GM12878 (cell line): ENCODE measurements around the gene CHMP1B.

ENCODE experiments used
- ATF7 ChIP-seq: fragments of 450-650 bp; IDR thresholded peaks from 2 replicates; pipeline ENCODE4 v1.6.1; 2016; ENCODE audit warnings: low read depth, mild to moderate bottlenecking
- ETV6 ChIP-seq, 2 experiments: fragments of 450-650 bp in 1 of 2; IDR thresholded peaks in 1 of 2; conservative IDR thresholded peaks in 1 of 2; 2 replicates each; pipeline ENCODE4 v1.6.1; 2014; ENCODE audit warnings: antibody characterized with exemption in 1 of 2, borderline replicate concordance in 1 of 2, low read depth in 1 of 2, mild to moderate bottlenecking in 1 of 2, moderate library complexity in 1 of 2
- MAX ChIP-seq: IDR thresholded peaks from 2 replicates; pipeline ENCODE4 v1.6.1; 2012; ENCODE audit warnings: low read depth, low read length, improper control_type of control experiment
- POLR2A ChIP-seq: IDR thresholded peaks from 2 replicates; pipeline ENCODE4 v1.6.1; 2011; ENCODE audit warnings: low read depth, mild to moderate bottlenecking, low read length
- RCOR1 ChIP-seq: conservative IDR thresholded peaks from 2 replicates; pipeline ENCODE4 v1.6.1; 2012; ENCODE audit warnings: low read depth, low read length, improper control_type of control experiment
- SUZ12 ChIP-seq: fragments of 200-600 bp; sonication (generic); IDR thresholded peaks from one replicate; pipeline ENCODE4 v1.6.1; 2018; ENCODE audit warnings: antibody characterized with exemption, mild to moderate bottlenecking; ENCODE audit not compliant: unreplicated experiment
- YY1 ChIP-seq: IDR thresholded peaks from 2 replicates; pipeline ENCODE4 v1.6.1; 2011; ENCODE audit warnings: low read depth, mild to moderate bottlenecking, low read length
- TF ChIP-seq, protein P1 (sequence below), 3 experiments: IDR thresholded peaks in 2 of 3; conservative IDR thresholded peaks in 1 of 3; 2 replicates each; pipeline ENCODE4 v1.5.1; 2011; ENCODE audit warnings: low read depth in 3 of 3, low read length in 3 of 3, mild to moderate bottlenecking in 3 of 3, control low read depth in 2 of 3, moderate library complexity in 2 of 3, inconsistent platforms in 1 of 3, mixed read lengths in 1 of 3; ENCODE audit not compliant: control insufficient read depth in 2 of 3, insufficient read depth in 1 of 3; ENCODE audit errors: extremely low read depth in 1 of 3

DNA sequence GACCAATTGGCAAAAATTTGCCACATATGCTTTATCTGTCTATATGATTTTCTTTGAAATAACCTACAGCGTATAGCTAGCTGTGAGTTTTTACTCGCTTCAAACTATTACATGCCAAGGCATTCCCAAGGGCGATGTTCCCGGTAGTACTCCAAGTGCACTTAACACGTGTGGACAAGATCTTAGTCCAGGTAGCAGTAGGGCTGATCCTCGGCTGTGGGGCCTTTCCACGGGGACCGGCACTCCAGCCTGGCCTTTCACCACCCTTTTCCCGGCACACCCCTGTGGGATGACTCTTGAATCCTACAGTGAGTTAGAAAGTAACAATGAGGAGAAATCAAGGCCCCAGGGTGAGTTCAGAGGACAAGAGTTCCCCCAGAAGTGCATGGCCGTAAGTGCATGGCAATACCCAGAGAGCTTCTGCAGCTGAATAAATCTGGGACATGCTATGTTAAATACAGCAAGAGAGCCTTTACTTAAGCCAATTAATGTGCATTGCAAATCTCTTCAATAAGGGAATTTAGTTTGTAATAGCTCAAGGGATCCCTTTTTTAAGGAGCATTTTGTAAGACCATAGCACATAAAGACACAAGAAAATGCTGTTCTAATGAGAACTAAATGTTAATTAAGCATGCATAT lies 26.4 kb downstream of the CHMP1B start:
- TF ChIP-seq, protein P1, sequence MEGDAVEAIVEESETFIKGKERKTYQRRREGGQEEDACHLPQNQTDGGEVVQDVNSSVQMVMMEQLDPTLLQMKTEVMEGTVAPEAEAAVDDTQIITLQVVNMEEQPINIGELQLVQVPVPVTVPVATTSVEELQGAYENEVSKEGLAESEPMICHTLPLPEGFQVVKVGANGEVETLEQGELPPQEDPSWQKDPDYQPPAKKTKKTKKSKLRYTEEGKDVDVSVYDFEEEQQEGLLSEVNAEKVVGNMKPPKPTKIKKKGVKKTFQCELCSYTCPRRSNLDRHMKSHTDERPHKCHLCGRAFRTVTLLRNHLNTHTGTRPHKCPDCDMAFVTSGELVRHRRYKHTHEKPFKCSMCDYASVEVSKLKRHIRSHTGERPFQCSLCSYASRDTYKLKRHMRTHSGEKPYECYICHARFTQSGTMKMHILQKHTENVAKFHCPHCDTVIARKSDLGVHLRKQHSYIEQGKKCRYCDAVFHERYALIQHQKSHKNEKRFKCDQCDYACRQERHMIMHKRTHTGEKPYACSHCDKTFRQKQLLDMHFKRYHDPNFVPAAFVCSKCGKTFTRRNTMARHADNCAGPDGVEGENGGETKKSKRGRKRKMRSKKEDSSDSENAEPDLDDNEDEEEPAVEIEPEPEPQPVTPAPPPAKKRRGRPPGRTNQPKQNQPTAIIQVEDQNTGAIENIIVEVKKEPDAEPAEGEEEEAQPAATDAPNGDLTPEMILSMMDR (IDR thresholded peaks at IDR 0.05 in 2 of 3, conservative IDR thresholded peaks at IDR 0.05 in 1 of 3; ENCODE audit: control insufficient read depth in 2 of 3, extremely low read depth in 1 of 3, insufficient read depth in 1 of 3, low read depth in 3 of 3, low read length in 3 of 3): no peak
- TF ChIP-seq YY1: no peak
- TF ChIP-seq ATF7: no peak
- no peak for TF ChIP-seq ETV6 (conservative IDR thresholded peaks at IDR 0.05 in 1 of 2, IDR thresholded peaks at IDR 0.05 in 1 of 2; ENCODE audit: borderline replicate concordance in 1 of 2, low read depth in 1 of 2)
- no peak for TF ChIP-seq POLR2A
- TF ChIP-seq RCOR1: no peak
- TF ChIP-seq MAX: no peak
- TF ChIP-seq SUZ12: no peak
